ENCODE results near the gene ATP10A. TPM values are rescaled to one million over a fixed set of nuclear protein-coding genes. Genes with fewer than 3 reads are reported as not detected.
"Not testable (repeated sequence)": the region's sequence is repeated elsewhere in the genome, so short reads cannot be mapped to it uniquely, and the experiment has no call there.

Gene ATP10A
- total RNA-seq, 3 donors from 2014 or later = 2.4 to 4.5 (median 2.7) TPM

- no peak for ATAC-seq
- no peak for DNase-seq
- no peaks in the 10 kb centered on the region for H3K4me1 ChIP-seq (ENCODE audit: low read depth)
- H3K4me3 ChIP-seq = no peak overlapping the region
- no peak for TF ChIP-seq CTCF (IDR thresholded peaks at IDR 0.05)
- H3K9me3 ChIP-seq = no peaks in the 10 kb centered on the region
- H3K36me3 ChIP-seq (ENCODE audit: low read depth) = no peaks in the 10 kb centered on the region
- intact Hi-C loops (cut with DNase I, micrococcal nuclease) = no loop called here
Measured at GRCh38 chr15:25882466-25882865, 19.3 kb upstream of the ATP10A start.

GRCh38 chr15:25880877-25881276 lies 17.8 kb upstream of the ATP10A start:
- H3K36me3 ChIP-seq (ENCODE audit: low read depth); H3K9me3 ChIP-seq; H3K4me1 ChIP-seq (ENCODE audit: low read depth); DNase-seq; H3K4me3 ChIP-seq; ATAC-seq; intact Hi-C loops (cut with DNase I, micrococcal nuclease): not testable (repeated sequence)

GRCh38 chr15:25880411-25880810 lies 17.3 kb upstream of the ATP10A start:
- Histone ChIP-seq H3K36me3 (ENCODE audit: low read depth) (no peaks in the 10 kb centered on the region), H3K9me3 (peaks cover 8% of the 10 kb centered on the region), H3K4me1 (ENCODE audit: low read depth) (no peaks in the 10 kb centered on the region), H3K4me3 (no peak overlapping the region)
- DNase-seq (no peak), ATAC-seq (no peak)
- intact Hi-C loops (cut with DNase I, micrococcal nuclease) = no loop called here
- no peak for TF ChIP-seq CTCF (IDR thresholded peaks at IDR 0.05)

- Histone ChIP-seq H3K9me3 (peaks cover 8% of the 10 kb centered on the region), H3K36me3 (ENCODE audit: low read depth) (no peaks in the 10 kb centered on the region), H3K4me3 (no peak overlapping the region), H3K4me1 (ENCODE audit: low read depth) (no peaks in the 10 kb centered on the region)
- DNase-seq (no peak), ATAC-seq (no peak)
- no peak for TF ChIP-seq CTCF (IDR thresholded peaks at IDR 0.05)
- intact Hi-C loops (cut with DNase I, micrococcal nuclease) = no loop called here
Measured at GRCh38 chr15:25879438-25879837, 16.3 kb upstream of the ATP10A start.

GRCh38 chr15:25877681-25878080 lies 14.6 kb upstream of the ATP10A start:
- ATAC-seq = no peak

More at GRCh38 chr15:25877681-25878080, 14.6 kb upstream of the ATP10A start:
- H3K36me3 ChIP-seq (ENCODE audit: low read depth) = no peaks in the 10 kb centered on the region
- H3K4me3 ChIP-seq = no peak overlapping the region
- no peaks in the 10 kb centered on the region for H3K4me1 ChIP-seq (ENCODE audit: low read depth)
- intact Hi-C loops (cut with DNase I, micrococcal nuclease) = no loop called here
- DNase-seq = no peak
- H3K9me3 ChIP-seq = peaks cover 8% of the 10 kb centered on the region
- TF ChIP-seq CTCF (IDR thresholded peaks at IDR 0.05) = no peak
